Measurements from ENCODE around the gene OR2Y1.
"Not testable (repeated sequence)": the region's sequence is repeated elsewhere in the genome, so short reads cannot be mapped to it uniquely, and the experiment has no call there.

Gene OR2Y1

GRCh38 chr5:180736536-180736935 is 3.3 kb downstream of the OR2Y1 start:
- DNase-seq = no peak

- DNase-seq = no peak
Measured at GRCh38 chr5:180724944-180725343, 14.9 kb downstream of the OR2Y1 start.

- DNase-seq = no peak
Measured at GRCh38 chr5:180723936-180724335, 15.9 kb downstream of the OR2Y1 start.

GRCh38 chr5:180720486-180720885 is 19.4 kb downstream of the OR2Y1 start:
- no peak for DNase-seq

GRCh38 chr5:180719781-180720180 is 20.1 kb downstream of the OR2Y1 start:
- DNase-seq = no peak

- peak; percentile 3 for DNase-seq
Measured at GRCh38 chr5:180718810-180719453, 20.9 kb downstream of the OR2Y1 start.

GRCh38 chr5:180717989-180718388 is 21.9 kb downstream of the OR2Y1 start:
- DNase-seq = no peak

- DNase-seq = peak; percentile 9
Measured at GRCh38 chr5:180704362-180704761, 35.5 kb downstream of the OR2Y1 start.

- DNase-seq = no peak
Measured at GRCh38 chr5:180703912-180704311, 35.9 kb downstream of the OR2Y1 start.

GRCh38 chr5:180703371-180703770 is 36.5 kb downstream of the OR2Y1 start:
- not testable (repeated sequence) for DNase-seq

GRCh38 chr5:180700440-180700839 is 39.4 kb downstream of the OR2Y1 start:
- DNase-seq = not testable (repeated sequence)

- no peak for DNase-seq
Measured at GRCh38 chr5:180699042-180699441, 40.8 kb downstream of the OR2Y1 start.

GRCh38 chr5:180696116-180696515 is 43.7 kb downstream of the OR2Y1 start:
- DNase-seq = no peak

- no peak for DNase-seq
Measured at GRCh38 chr5:180692429-180692828, 47.4 kb downstream of the OR2Y1 start.

- DNase-seq = no peak
Measured at GRCh38 chr5:180691046-180691445, 48.8 kb downstream of the OR2Y1 start.

GRCh38 chr5:180690562-180690961 is 49.3 kb downstream of the OR2Y1 start:
- no peak for DNase-seq

GRCh38 chr5:180689775-180690174 is 50.1 kb downstream of the OR2Y1 start:
- DNase-seq = no peak
